DND-41 (cell line): Measurements from ENCODE around the gene XPO4.

Experiments
- CTCF ChIP-seq: IDR thresholded peaks from 2 replicates; pipeline ENCODE4 v1.5.1; 2012; ENCODE audit warnings: borderline replicate concordance, low read length, moderate library complexity, mild to moderate bottlenecking; ENCODE audit not compliant: poor library complexity, severe bottlenecking; ENCODE audit errors: extremely low read depth
- EZH2 ChIP-seq: IDR thresholded peaks from 3 replicates; pipeline ENCODE4 v1.6.1; 2012; ENCODE audit warnings: borderline replicate concordance, low read depth, mild to moderate bottlenecking, moderate library complexity, low read length, inconsistent platforms; ENCODE audit not compliant: severe bottlenecking

GRCh38 chr13:20843166-20843565, 59.4 kb downstream of the XPO4 start:
- TF ChIP-seq CTCF (no peak), EZH2 (no peak)
